Caki2 (cell line): ENCODE data around the gene STX5. TPM values are rescaled to one million over a fixed set of nuclear protein-coding genes. Genes with fewer than 3 reads are reported as not detected.
A peak's percentile ranks its signal among the peaks of the same experiment; 100 is the strongest.
"Not testable (repeated sequence)": the region's sequence is repeated elsewhere in the genome, so short reads cannot be mapped to it uniquely, and the experiment has no call there.

Source experiments
- DNase-seq: peaks from one replicate; pipeline ENCODE4 v3.0.0-alpha.2; 2015; ENCODE audit warnings: low read depth
- in situ Hi-C: cut with HindIII; loops from 2 replicates; pipeline ENCODE4 v1.10.0; 2016; ENCODE audit warnings: low sequenced_read_pairs, low pct_unique_long_range_greater_than_20kb, mixed read lengths
- total RNA-seq: library from RNA; depleted of rRNA; stranded (reverse); fragments of >200 nt; shearing (Covaris generic); gene quantifications from 2 replicates; pipeline ENCODE4 v1.2.3, GENCODE V29; 2014; ENCODE audit warnings: low replicate concordance

The STX5 gene
- total RNA-seq, 1 experiment from 2014 or later = 29.6 TPM

DNA sequence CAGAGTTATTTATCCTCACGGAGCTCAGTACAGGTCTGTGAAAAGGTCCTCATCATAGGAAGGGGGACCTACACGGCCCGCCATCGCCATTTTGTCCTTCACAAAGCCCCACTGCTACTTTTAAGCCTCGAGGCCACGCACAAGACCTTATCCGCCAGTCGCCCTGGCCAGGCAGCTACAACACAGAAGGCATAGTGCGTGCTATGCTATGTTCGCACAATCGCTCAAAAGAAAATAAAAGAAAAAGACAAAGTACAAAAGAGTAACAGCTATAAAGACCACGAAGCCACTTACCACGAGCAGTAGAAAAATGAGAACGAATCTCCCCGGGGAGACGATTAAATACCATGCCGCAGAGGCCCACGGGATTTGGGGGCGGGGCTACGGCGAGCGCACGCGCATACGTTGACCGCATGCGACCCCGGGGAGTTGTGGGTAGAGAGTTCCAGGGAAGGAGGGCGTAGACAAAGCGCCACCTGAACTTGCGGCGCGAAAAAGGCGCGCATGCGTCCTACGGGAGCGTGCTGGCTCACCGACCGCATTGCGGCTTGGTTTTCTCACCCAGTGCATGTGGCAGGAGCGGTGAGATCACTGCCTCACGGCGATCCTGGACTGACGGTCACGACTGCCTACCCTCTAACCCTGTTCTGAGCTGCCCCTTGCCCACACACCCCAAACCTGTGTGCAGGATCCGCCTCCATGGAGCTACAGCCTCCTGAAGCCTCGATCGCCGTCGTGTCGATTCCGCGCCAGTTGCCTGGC is 23.9 kb upstream of the STX5 start:
- in situ Hi-C loops = no loop called here
- DNase-seq = peak; percentile 94

GRCh38 chr11:62854825-62855570 is 23.1 kb upstream of the STX5 start:
- in situ Hi-C loops = no loop called here
- DNase-seq = no peak

DNA sequence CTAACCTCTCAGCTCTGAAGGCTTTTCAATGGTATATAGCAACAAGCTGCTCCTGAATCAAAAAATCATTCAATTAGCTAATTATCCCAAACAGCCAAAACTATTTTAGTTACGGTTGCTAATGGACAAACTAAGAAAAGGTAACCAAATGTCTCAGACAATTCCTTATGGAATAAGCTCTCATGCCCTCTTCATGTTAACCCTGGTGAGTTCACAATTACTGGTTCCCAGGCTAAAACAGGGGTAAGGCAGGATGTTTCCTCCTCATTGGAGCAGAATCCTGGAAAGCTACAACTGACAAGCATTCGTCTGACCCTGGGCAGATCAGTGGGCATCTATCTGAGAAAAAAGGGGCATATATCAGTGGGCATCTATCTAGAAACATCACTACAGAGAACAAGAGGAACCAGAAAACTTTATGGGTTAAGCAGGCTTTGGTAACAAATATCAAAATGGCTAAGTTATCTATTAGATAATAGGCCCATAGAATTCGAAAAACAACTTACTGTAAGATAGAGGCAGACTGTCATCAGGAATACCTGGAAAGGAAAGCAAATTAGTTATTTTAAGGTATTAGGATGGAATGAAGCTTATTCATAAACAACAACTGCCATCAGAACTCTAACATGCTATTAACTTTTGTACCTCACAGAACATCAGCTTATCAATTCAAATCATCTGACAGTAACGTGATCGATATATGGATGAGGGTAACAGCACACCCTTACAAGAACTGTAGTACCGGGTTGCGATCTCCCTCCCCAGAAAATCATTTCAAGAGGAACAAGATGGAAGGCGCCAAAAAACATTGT is 22.4 kb upstream of the STX5 start:
- in situ Hi-C loops = no loop called here
- DNase-seq = no peak

- in situ Hi-C loops = no loop called here
- no peak for DNase-seq
Observed at GRCh38 chr11:62853279-62853965, 21.6 kb upstream of the STX5 start.

GRCh38 chr11:62852523-62853188 is 20.8 kb upstream of the STX5 start:
- DNase-seq = no peak
- in situ Hi-C loops = no loop called here

- DNase-seq = no peak
- in situ Hi-C loops = no loop called here
Observed at GRCh38 chr11:62851807-62852522, 20.1 kb upstream of the STX5 start.

- peak; percentile 40 for DNase-seq
- in situ Hi-C loops = no loop called here
Observed at GRCh38 chr11:62850911-62851806, 19.3 kb upstream of the STX5 start.

DNA sequence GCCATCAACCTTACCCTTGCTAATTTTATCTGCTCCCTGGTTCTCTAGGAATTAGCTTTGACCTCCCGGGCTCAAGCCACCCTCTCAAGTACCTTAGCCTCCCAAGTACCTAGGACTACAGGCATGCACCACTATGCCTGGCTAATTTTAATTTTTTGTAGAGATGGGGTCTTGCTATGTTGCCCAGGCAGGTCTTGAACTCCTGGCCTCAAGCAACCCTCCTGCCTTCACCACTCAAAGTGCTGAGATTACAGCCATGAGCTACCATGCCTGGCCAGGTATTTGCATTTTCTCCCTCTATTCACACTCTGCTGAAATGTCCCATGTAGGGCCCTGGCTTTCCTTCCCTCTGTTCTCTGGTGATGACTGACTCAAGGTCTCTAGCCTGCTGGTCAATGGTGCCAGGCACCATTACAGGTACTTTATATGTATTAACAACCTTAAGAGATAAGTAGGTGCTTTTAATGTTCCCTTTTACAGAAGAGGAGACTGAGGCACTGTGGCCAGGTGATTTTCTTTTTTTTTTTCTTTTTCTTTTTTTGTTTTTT is 16.0 kb upstream of the STX5 start:
- in situ Hi-C loops = no loop called here
- no peak for DNase-seq

DNA sequence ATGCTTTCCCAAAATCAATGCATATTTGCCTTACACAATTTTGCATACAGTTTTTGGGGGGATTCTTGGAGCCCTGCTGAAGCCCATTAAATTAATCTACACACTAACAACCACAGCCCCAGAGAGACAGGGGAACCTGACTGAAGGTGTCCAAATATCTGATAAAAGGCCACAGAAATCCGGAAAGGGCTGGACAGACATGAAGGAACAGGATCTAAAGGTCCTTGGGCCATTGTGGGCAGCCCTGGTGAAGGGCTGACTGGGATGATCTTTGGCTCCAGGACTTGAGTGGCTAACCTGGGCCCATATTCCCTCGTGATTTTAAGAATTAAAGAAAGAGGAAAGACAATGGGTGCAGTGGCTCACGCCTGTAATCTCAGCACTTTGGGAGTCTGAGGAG is 14.3 kb upstream of the STX5 start:
- in situ Hi-C loops = no loop called here

GRCh38 chr11:62844154-62844553 is 12.3 kb upstream of the STX5 start:
- DNase-seq = no peak
- in situ Hi-C loops = no loop called here

More for the DNA sequence above, 14.3 kb upstream of the STX5 start:
- no peak for DNase-seq

DNA sequence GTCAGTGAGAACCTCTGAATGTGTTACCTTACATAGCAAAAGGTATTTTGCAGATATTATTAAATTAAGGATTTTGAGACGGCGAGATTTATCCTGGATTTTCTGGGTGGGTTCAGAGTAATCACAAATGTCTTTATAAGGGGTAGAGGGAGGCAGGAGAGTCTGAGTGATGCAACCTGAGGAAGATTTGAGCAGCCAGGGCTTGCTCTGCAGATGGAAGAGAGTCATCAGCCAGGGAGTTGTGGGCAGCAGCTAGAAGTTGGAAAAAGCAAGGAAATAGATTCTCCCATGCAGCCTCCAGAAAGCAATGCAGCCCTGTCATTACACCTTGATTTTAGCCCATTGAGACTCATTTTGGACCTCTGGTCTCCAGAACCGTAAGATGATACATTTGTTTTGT is 11.6 kb upstream of the STX5 start:
- in situ Hi-C loops = no loop called here
- DNase-seq = no peak

DNA sequence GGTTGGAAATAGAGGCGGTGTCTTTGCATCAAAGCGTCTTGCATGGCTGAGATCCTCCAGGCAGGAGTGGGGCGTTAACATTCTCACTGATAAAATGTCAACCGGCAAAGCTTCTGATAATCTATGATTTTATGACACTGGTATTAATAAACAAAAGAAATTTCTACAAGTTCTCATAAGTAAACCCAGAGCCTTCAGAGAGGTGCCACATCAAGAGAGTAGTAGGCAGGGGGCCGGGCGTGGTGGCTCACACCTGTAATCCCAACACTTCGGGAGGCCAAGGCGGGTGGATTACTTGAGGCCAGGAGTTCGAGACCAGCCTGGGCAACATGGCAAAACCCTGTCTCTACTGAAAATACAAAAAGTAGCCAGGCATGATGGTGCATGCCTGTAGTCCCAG is 11.0 kb upstream of the STX5 start:
- DNase-seq, in situ Hi-C loops: not testable (repeated sequence)

DNA sequence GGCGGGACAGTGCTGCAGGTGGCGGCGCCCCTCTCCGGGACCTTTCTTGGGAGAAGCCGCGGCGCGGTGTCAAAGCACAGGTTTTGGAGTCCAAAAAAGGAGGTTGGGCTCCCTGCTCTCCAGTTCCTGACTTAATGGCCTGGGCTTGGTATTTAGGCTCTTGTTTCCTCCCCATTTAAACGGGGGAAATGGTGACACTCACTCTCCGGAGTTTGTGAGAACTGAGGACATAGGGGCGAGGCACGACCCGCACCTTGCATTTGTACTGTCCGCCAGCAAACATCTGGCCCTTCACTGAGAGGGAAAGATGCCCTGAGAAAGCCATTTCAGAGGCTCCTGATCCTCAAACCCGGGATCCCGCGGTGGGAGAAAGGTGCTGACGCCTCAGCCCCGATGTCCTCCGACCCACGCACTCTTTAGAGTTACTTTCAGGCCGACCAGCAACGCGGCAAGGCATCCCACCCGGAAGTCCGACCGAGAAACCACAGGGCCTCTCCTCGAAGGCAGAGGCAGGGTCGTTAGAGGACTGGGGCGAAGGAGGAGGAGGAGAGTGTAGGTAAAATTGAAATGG is 10.4 kb upstream of the STX5 start:
- in situ Hi-C loops = no loop called here
- no peak for DNase-seq

GRCh38 chr11:62841361-62842170 is 9.7 kb upstream of the STX5 start:
- DNase-seq = peak; percentile 99
- in situ Hi-C loops = no loop called here

- in situ Hi-C loops = not testable (repeated sequence)
- peak; percentile 80 for DNase-seq
Observed at GRCh38 chr11:62840721-62841360, 9.0 kb upstream of the STX5 start.
